AG09309 (cell line): ENCODE measurements around the gene GP1BB.
"Not testable (repeated sequence)": the region's sequence is repeated elsewhere in the genome, so short reads cannot be mapped to it uniquely, and the experiment has no call there.

Source experiments
- DNase-seq: peaks from one replicate; pipeline ENCODE4 v3.0.0-alpha.2; 2010; ENCODE audit warnings: low read depth
- H3K4me3 ChIP-seq: 2 replicates; pipeline ENCODE4 v1.5.1; 2011; ENCODE audit warnings: mild to moderate bottlenecking, low read depth, low read length, moderate library complexity; ENCODE audit not compliant: control insufficient read depth
- CTCF ChIP-seq: IDR thresholded peaks from 2 replicates; pipeline ENCODE4 v1.5.1; 2011; ENCODE audit warnings: mild to moderate bottlenecking, low read depth, low read length, inconsistent platforms; ENCODE audit not compliant: insufficient read depth, control insufficient read depth; ENCODE audit errors: missing control alignments

GP1BB gene

GRCh38 chr22:19723983-19724827 is 866 bp downstream of the GP1BB start:
- TF ChIP-seq CTCF, result no peak
- no peak for DNase-seq
- H3K4me3 ChIP-seq, result no peak overlapping the region

GRCh38 chr22:19724927-19725661 is 1.8 kb downstream of the GP1BB start:
- no peak for DNase-seq
- TF ChIP-seq CTCF, result no peak
- H3K4me3 ChIP-seq, result no peak overlapping the region

DNA sequence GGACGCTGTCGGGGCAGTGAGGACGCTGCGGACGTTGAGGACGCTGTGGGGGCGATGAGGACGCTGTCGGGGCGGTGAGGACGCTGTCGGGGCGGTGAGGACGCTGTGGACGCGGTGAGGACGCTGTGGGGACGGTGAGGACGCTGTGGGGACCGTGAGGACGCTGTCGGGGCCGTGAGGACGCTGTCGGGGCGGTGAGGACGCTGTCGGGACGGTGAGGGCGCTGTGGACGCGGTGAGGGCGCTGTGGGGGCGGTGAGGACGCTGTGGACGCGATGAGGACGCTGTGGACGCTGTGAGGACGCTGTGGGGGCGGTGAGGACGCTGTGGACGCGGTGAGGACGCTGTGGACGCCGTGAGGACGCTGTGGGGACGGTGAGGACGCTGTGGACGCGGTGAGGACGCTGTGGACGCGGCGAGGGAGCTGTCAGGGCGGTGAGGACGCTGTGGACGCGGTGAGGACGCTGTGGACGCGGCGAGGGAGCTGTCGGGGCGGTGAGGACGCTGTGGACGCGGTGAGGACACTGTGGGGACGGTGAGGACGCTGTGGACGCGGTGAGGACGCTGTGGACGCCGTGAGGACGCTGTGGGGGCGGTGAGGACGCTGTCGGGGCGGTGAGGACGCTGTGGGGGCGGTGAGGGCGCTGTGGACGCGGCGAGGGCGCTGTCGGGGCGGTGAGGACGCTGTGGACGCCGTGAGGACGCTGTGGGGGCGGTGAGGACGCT is 2.9 kb downstream of the GP1BB start:
- not testable (repeated sequence) for DNase-seq, H3K4me3 ChIP-seq

GRCh38 chr22:19727310-19728150 is 4.2 kb downstream of the GP1BB start:
- H3K4me3 ChIP-seq, result no peak overlapping the region
- TF ChIP-seq CTCF, result no peak
- DNase-seq, result no peak

- H3K4me3 ChIP-seq, result no peak overlapping the region
- TF ChIP-seq CTCF, result no peak
- DNase-seq, result no peak
Observed at GRCh38 chr22:19728271-19728670, 4.9 kb downstream of the GP1BB start.

GRCh38 chr22:19728836-19729235 is 5.5 kb downstream of the GP1BB start:
- H3K4me3 ChIP-seq, result no peak overlapping the region
- TF ChIP-seq CTCF, result no peak
- DNase-seq, result no peak
